H1 (cell line): Measurements from ENCODE around the gene CAMTA1. TPM values are rescaled to one million over a fixed set of nuclear protein-coding genes. Genes with fewer than 3 reads are reported as not detected.

ENCODE experiments used
- CREB1 ChIP-seq: IDR thresholded peaks from 2 replicates; pipeline ENCODE4 v1.6.1; 2012; ENCODE audit warnings: inconsistent platforms
- SUZ12 ChIP-seq: fragments of 200-600 bp; sonication (generic); IDR thresholded peaks from 2 replicates; pipeline ENCODE4 v1.6.1; 2012; ENCODE audit warnings: mild to moderate bottlenecking, inconsistent platforms, low read length, moderate library complexity, mixed read lengths
- polyA plus RNA-seq, 7 experiments: library from polyadenylated mRNA; depleted of rRNA in 3 of 7; stranded (reverse) in 5 of 7; unstranded in 2 of 7; fragments of >200 nt in 5 of 7; fragments of 200-250 nt in 2 of 7; gene quantifications; 1 replicate in 5 of 7; 2 replicates in 1 of 7; 4 replicates in 1 of 7; pipeline versions ENCODE4 v1.2.1 to v1.2.3, GENCODE V29; 2011 to 2013; ENCODE audit warnings: missing spikeins in 2 of 7, mixed read lengths in 2 of 7
- total RNA-seq: library from RNA; stranded (reverse); fragmentation: NEBNext Ultra II Directional; extraction: Animal tissue kit (Norgen Biotek cat#: 25700); gene quantifications from 2 replicates; pipeline ENCODE4 v1.2.1, GENCODE V29; 2021

The CAMTA1 gene
- total and polyA plus RNA-seq, 2 of the 8 experiments (the other 6 are each of a cell fraction or from before 2014, with no cell fraction given): 65.0 to 119 TPM

DNA sequence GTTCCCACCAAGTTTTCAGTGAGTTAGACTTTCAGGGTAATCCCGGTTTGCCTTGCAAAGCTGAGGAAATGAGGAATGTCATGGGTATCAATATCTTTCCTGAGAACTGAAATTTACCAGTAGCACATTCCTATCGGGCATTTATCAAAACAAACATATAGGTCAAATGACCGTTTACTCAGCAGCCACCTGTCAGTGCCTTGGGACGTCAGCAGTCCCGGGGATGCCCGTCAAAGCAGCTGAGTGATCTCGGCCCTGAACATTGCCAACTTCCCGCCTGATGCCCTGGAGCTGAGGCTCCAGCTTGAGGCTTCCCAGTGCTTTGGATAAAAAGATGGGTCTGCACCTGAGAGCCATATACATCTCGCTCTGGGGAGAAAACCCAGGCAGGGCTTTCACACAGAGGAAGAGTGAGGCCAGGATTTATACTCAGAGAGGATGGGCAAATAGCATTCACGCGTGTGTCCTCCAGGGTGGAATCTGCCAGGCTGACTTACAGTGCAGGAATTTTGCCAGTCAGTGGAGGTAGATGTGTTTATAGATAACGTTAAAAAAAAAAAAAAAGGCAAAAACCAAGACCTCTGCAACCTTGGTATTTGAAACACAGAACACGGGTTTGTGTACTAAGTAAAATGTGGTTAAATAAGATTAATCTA is 550.1 kb downstream of the CAMTA1 start (continued):
- TF ChIP-seq CREB1 (no peak), SUZ12 (no peak)
